Natural killer cell treated with Interleukin-12 subunit alpha and Interleukin-12 subunit beta and Interleukin-15 and Interleukin-18, amount 100 ng/mL, for 72 hours (primary cell): ENCODE data around the gene SHC2. TPM values are rescaled to one million over a fixed set of nuclear protein-coding genes. Genes with fewer than 3 reads are reported as not detected.
"Not testable (repeated sequence)": the region's sequence is repeated elsewhere in the genome, so short reads cannot be mapped to it uniquely, and the experiment has no call there.

ENCODE experiments used
- ATAC-seq, 2 donors: fragments of 150-1000 bp; cut with Tn5 transposase in 1 of 2; sonication (Bioruptor Pico), chemical (Tn5 transposase) in 1 of 2; 2 replicates each; pipeline ENCODE4 v1.10.0; 2021
- DNase-seq: peaks from one replicate; pipeline ENCODE4 v3.0.0; 2022; ENCODE audit warnings: low spot score
- H3K27ac Mint-ChIP-seq, 2 donors: 1 replicate in 1 of 2; 2 replicates in 1 of 2; pipeline ENCODE4 v1.8.0; 2022; ENCODE audit warnings: mixed read lengths in 2 of 2, mild to moderate bottlenecking in 1 of 2, moderate library complexity in 1 of 2
- H3K27me3 Mint-ChIP-seq, 2 donors: 1 replicate in 1 of 2; 2 replicates in 1 of 2; pipeline ENCODE4 v1.8.0; 2022; ENCODE audit warnings: mixed read lengths in 2 of 2
- H3K36me3 Mint-ChIP-seq: one replicate; pipeline ENCODE4 v1.8.0; 2022; ENCODE audit warnings: mixed read lengths
- H3K4me1 Mint-ChIP-seq, 2 donors: 1 replicate in 1 of 2; 2 replicates in 1 of 2; pipeline ENCODE4 v1.8.0; 2022; ENCODE audit warnings: low read depth in 2 of 2, mixed read lengths in 2 of 2, mild to moderate bottlenecking in 1 of 2
- H3K4me3 Mint-ChIP-seq: one replicate; pipeline ENCODE4 v1.8.0; 2022; ENCODE audit warnings: mixed read lengths
- H3K9me3 Mint-ChIP-seq: 2 replicates; pipeline ENCODE4 v1.8.0; 2022; ENCODE audit warnings: mixed read lengths
- total RNA-seq, 2 donors: library from RNA; stranded (reverse); gene quantifications; one replicate each; pipeline ENCODE4 v1.2.3, GENCODE V29; 2022

Gene SHC2
- total RNA-seq, 2 donors from 2014 or later = 0.67 TPM; not detected in 1

DNA sequence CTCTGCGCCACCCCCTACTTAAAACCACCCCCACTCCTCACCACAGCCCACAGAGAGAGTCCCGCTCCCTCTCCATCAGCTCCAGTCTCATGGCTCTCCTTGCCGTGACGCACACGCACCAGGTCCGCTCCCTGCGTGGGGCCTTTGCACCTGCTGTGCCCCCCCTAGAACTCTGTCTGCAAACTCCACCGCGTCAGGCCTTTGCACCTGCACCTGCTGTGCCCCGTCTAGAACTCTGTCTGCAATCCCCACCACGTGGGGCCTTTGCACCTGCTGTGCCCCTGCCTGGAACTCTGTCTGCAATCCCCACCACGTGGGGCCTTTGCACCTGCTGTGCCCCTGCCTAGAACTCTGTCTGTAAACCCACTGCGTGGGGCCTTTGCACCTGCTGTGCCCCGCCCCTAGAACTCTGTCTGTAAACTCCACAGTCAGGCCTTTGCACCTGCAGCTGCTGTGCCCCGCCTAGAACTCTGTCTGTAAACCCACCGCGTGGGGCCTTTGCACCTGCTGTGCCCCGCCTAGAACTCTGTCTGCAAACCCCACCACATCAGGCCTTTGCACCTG, 4.2 kb downstream of the SHC2 start:
- H3K36me3 Mint-ChIP-seq = no peaks in the 10 kb centered on the region
- no peak overlapping the region for H3K27ac Mint-ChIP-seq
- ATAC-seq = peak in 1 of 2 donors; percentile 25
- peaks cover 2 to 5% of the 10 kb centered on the region in 2 donors for H3K4me1 Mint-ChIP-seq
- peak; percentile 38 for DNase-seq
- no peak overlapping the region for H3K4me3 Mint-ChIP-seq
- H3K9me3 Mint-ChIP-seq = no peaks in the 10 kb centered on the region
- peaks cover 5 to 6% of the 10 kb centered on the region in 2 donors for H3K27me3 Mint-ChIP-seq

DNA sequence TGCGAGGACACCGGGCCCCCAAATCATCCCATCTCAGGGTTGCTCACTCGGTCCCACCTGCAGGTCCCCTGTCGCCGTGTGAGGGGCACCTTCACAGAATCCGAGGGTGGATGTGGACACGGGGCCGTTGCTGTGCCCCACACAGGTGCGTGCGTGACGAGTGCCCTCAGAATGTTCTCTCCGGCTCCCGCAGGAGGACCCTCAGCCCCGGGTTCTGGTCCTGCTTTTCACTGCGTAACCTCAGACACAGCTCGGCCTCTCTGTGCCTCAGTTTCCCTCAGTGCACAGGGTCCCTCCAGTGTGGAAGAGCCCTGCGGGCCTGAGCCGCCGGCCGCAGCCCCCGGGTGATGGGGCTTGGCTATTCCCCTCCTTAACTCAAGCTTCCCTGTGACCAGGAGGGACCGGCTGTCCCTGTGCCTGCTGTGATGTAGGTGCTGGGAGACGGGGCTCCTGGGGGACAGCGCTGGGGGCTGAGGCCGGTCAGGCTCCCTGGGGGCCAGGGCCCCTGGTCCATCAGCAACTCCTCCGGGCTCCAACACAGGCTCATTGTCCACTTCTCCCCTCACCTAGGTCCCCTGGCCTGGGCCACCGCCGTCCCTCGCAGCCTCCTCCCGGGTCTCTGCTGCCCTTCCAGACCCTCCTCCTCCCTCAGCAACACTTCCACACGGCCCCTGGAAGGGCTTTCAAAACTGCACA, 4.8 kb downstream of the SHC2 start:
- peaks cover 4 to 6% of the 10 kb centered on the region in 2 donors for H3K27me3 Mint-ChIP-seq
- H3K27ac Mint-ChIP-seq = no peak overlapping the region

GRCh38 chr19:455031-455705, 5.7 kb downstream of the SHC2 start:
- no peaks in the 10 kb centered on the region for H3K9me3 Mint-ChIP-seq
- DNase-seq (peak; percentile 37), ATAC-seq (no peak)
- H3K4me1 Mint-ChIP-seq = peaks cover 0 to 5% of the 10 kb centered on the region in 2 donors
- no peaks in the 10 kb centered on the region for H3K36me3 Mint-ChIP-seq
- H3K27ac Mint-ChIP-seq = no peak overlapping the region
- H3K27me3 Mint-ChIP-seq = peaks cover 4 to 6% of the 10 kb centered on the region in 2 donors
- H3K4me3 Mint-ChIP-seq = no peak overlapping the region

More for the DNA sequence above, 4.8 kb downstream of the SHC2 start:
- peaks cover 0 to 5% of the 10 kb centered on the region in 2 donors for H3K4me1 Mint-ChIP-seq
- no peak overlapping the region for H3K4me3 Mint-ChIP-seq
- no peaks in the 10 kb centered on the region for H3K9me3 Mint-ChIP-seq
- ATAC-seq (peak; percentile 28 to 36), DNase-seq (peak; percentile 52)
- no peaks in the 10 kb centered on the region for H3K36me3 Mint-ChIP-seq

DNA sequence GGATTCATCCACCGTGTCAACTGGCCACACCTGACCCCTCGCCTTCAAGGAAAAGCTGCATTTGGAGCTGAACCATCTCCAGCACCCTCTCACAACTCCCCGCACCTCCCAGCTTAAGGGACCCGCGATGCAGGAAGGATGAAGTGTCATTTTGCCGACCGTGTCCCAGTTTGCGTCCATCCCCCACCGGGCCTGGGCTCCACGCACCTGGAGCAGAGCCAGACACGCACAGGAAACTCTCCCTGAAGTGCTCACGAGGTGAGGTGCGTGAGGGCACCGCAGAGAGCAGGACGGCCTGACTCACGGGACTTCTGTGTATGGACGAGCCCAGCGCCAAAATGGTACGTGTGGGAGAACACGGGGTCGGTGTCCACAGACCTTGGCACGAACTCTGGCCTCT, 7.2 kb downstream of the SHC2 start:
- Mint-ChIP-seq H3K4me1 (peaks cover 0 to 5% of the 10 kb centered on the region in 2 donors), H3K4me3 (no peak overlapping the region), H3K27ac (no peak overlapping the region), H3K9me3 (no peaks in the 10 kb centered on the region), H3K27me3 (peaks cover 4 to 6% of the 10 kb centered on the region in 2 donors), H3K36me3 (no peaks in the 10 kb centered on the region)
- no peak for ATAC-seq
- peak; percentile 25 for DNase-seq

DNA sequence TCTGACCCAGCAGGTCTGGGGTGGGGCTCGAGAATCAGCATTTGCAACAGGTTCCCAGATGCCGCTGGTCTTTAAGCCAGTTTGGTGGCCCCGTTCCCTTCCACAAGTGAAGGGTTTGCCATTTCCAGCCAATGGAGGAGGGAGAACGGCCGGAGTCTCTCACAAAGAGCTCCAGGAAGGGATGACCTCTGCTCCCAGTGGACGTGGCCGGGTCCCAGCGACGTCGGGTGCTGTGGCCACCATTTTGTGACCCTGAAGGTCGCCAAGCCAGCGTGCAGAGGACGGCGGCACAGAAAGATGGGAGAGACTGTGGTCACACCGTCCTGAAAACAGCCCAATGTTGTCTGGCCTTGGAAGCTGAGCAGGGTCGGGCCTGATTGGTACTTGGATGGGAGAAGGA, 8.0 kb downstream of the SHC2 start:
- DNase-seq (peak; percentile 59), ATAC-seq (no peak)
- H3K36me3 Mint-ChIP-seq = no peaks in the 10 kb centered on the region
- peaks cover 4 to 6% of the 10 kb centered on the region in 2 donors for H3K27me3 Mint-ChIP-seq
- H3K27ac Mint-ChIP-seq = no peak overlapping the region
- no peak overlapping the region for H3K4me3 Mint-ChIP-seq
- no peaks in the 10 kb centered on the region for H3K9me3 Mint-ChIP-seq
- peaks cover 0 to 5% of the 10 kb centered on the region in 2 donors for H3K4me1 Mint-ChIP-seq

- H3K4me3 Mint-ChIP-seq, H3K27ac Mint-ChIP-seq, H3K9me3 Mint-ChIP-seq, H3K36me3 Mint-ChIP-seq, H3K27me3 Mint-ChIP-seq, ATAC-seq, H3K4me1 Mint-ChIP-seq: not testable (repeated sequence)
- peak; percentile 16 for DNase-seq
These were observed 9.8 kb downstream of the SHC2 start for GRCh38 chr19:450912-451481.

DNA sequence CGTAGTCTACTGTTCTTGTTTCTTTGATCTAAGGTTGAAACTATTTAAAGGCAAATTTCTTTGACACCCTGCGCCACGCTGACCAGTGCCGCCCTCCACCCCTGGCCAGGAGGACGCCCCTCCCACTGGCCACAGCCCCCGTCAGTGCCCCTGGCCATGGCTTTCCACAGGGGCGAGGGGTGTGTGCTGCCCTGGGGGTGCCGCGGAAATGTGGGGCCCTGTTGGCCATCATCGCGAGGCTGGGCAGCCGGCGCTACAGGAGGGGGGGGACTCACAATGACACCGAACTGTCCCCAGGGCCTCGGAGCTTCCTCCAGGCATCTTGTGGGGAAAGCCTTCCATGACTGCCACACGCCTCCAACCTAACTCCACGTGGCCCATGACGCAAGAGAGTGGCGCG, 10.9 kb downstream of the SHC2 start:
- no peaks in the 10 kb centered on the region for H3K4me1 Mint-ChIP-seq
- DNase-seq = peak; percentile 34
- H3K27ac Mint-ChIP-seq = no peak overlapping the region
- no peaks in the 10 kb centered on the region for H3K27me3 Mint-ChIP-seq
- H3K4me3 Mint-ChIP-seq = no peak overlapping the region
- ATAC-seq = no peak
- H3K9me3 Mint-ChIP-seq = no peaks in the 10 kb centered on the region
- no peaks in the 10 kb centered on the region for H3K36me3 Mint-ChIP-seq

- H3K4me1 Mint-ChIP-seq = no peaks in the 10 kb centered on the region
- no peaks in the 10 kb centered on the region for H3K36me3 Mint-ChIP-seq
- DNase-seq (no peak), ATAC-seq (no peak)
- no peak overlapping the region for H3K27ac Mint-ChIP-seq
- no peak overlapping the region for H3K4me3 Mint-ChIP-seq
- no peaks in the 10 kb centered on the region for H3K9me3 Mint-ChIP-seq
- H3K27me3 Mint-ChIP-seq = no peaks in the 10 kb centered on the region
These were observed 12.8 kb downstream of the SHC2 start for GRCh38 chr19:447816-448560.

GRCh38 chr19:447064-447426, 13.8 kb downstream of the SHC2 start:
- Mint-ChIP-seq H3K4me1 (no peaks in the 10 kb centered on the region), H3K27me3 (peaks cover 0 to 2% of the 10 kb centered on the region in 2 donors), H3K36me3 (no peaks in the 10 kb centered on the region), H3K27ac (no peak overlapping the region), H3K4me3 (no peak overlapping the region), H3K9me3 (peaks cover 2% of the 10 kb centered on the region)
- DNase-seq (no peak), ATAC-seq (no peak)

GRCh38 chr19:444677-445210, 16.1 kb downstream of the SHC2 start:
- no peak overlapping the region for H3K27ac Mint-ChIP-seq
- ATAC-seq = no peak
- no peaks in the 10 kb centered on the region for H3K36me3 Mint-ChIP-seq
- H3K4me3 Mint-ChIP-seq = no peak overlapping the region
- peaks cover 4% of the 10 kb centered on the region for H3K9me3 Mint-ChIP-seq
- no peaks in the 10 kb centered on the region for H3K4me1 Mint-ChIP-seq
- peaks cover 0 to 9% of the 10 kb centered on the region in 2 donors for H3K27me3 Mint-ChIP-seq
- no peak for DNase-seq

- no peaks in the 10 kb centered on the region for H3K36me3 Mint-ChIP-seq
- H3K9me3 Mint-ChIP-seq = peaks cover 4% of the 10 kb centered on the region
- no peak for DNase-seq
These were observed 17.8 kb downstream of the SHC2 start for GRCh38 chr19:443005-443404.

GRCh38 chr19:442085-442484, 18.7 kb downstream of the SHC2 start:
- no peak for ATAC-seq
- H3K9me3 Mint-ChIP-seq = peaks cover 4% of the 10 kb centered on the region
- DNase-seq = no peak
- no peak overlapping the region for H3K4me3 Mint-ChIP-seq
- no peaks in the 10 kb centered on the region for H3K36me3 Mint-ChIP-seq
- no peaks in the 10 kb centered on the region for H3K4me1 Mint-ChIP-seq
- peaks cover 0 to 12% of the 10 kb centered on the region in 2 donors for H3K27me3 Mint-ChIP-seq
- no peak overlapping the region for H3K27ac Mint-ChIP-seq

More at GRCh38 chr19:443005-443404, 17.8 kb downstream of the SHC2 start:
- ATAC-seq = no peak
- Mint-ChIP-seq H3K4me1 (no peaks in the 10 kb centered on the region), H3K4me3 (no peak overlapping the region), H3K27me3 (peaks cover 0 to 9% of the 10 kb centered on the region in 2 donors), H3K27ac (no peak overlapping the region)

DNA sequence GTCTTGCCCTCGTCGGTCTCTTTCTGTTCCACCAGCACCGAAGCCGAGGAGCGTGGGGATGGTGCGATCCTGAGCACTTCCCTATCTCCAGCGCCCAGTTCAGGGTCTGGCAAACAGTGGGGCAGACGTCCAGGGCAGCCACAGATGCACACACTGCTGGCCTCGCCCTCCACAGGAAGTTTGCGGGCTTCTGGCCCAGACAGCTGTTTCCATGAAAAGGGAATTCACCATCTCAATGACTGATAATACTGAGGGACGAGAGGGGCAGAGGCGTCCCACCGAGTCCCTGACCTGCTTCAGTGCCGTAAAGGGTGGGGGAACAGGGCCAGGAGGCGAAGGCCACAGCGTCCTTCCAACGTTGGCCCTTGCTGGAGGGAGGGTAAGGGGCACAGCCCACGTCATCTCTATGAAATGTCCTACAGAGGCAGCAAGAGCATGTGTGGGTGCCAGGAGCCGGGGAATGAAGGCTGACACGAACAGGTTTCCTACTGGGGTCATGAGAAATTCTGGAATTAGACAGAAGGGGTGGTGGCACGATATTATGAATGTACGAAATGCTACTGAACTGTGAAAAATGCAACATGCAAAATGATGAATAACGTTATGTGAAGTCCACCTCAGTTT, 19.5 kb downstream of the SHC2 start:
- Mint-ChIP-seq H3K9me3 (peaks cover 4% of the 10 kb centered on the region), H3K4me3 (no peak overlapping the region), H3K4me1 (no peaks in the 10 kb centered on the region), H3K36me3 (no peaks in the 10 kb centered on the region), H3K27me3 (peaks cover 0 to 14% of the 10 kb centered on the region in 2 donors), H3K27ac (no peak overlapping the region)
- ATAC-seq = no peak
- no peak for DNase-seq
